Erythroblast (primary cell): ENCODE data around the gene CCNL1.

Experiments
- DNase-seq, 2 experiments: peaks; one replicate each; lab custom pipeline; 2025; lab: John Stamatoyannopoulos, UW
- GATA1 ChIP-seq: IDR thresholded peaks from 2 replicates; pipeline ENCODE4 v1.6.1; 2011; ENCODE audit warnings: low read depth, mild to moderate bottlenecking, control low read depth, low read length, moderate library complexity
- POLR2A ChIP-seq: IDR thresholded peaks from 2 replicates; pipeline ENCODE4 v1.6.1; 2011; ENCODE audit warnings: mild to moderate bottlenecking, low read length

CCNL1 gene

DNA sequence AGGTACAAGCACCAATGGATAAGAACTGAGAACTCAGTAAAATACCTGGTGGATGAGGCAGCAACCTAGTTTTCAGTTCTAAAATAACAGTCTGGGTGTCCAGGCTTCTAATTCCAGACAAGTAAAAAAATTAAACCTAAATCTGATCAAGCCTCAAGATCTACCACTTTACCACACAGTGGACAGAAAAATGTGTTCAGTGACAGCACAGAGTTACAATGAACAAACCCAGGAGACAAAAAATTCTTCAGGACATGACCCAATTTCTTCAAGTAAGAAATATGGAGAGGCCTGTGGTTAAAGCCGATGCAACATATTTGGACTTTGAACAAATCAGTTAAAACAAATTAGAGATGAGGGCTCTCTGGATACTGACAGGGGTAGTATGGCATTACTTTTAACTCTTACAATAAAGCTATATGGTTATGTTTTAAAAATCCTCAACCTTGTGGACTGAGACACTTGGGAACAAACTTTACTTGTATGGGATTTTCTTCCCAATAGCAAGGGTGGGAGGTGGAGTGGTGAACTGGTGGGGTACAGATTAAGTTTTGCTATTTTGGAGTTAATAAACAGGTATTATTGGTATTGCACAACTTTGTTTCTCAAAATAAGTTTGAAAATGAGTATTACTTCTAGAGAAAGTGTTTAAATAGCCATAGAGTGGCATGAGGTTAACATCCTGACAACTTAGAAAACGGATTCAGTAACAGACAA is 14.2 kb downstream of the CCNL1 start:
- TF ChIP-seq GATA1 (no peak), POLR2A (no peak)
- no peak for DNase-seq

DNA sequence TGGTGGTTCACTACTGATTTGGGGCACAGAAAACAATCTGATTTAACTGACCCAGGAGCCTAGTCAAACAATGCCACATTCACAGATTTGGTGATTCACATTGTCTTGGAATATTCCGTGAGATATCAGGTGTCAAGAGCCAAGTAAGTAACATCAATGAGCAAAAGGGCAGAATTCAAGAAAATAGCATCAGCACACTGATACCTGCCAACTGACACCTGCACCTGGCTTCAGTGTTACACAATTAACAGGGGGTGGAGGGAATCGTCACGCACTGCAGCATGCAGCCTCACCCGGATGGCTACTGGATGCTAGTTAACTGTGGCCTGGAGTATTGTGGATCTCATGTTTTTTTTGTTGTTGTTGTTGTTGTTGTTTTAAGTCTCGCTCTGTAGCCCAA is 17.6 kb downstream of the CCNL1 start:
- no peak for DNase-seq
- TF ChIP-seq POLR2A (no peak), GATA1 (no peak)

DNA sequence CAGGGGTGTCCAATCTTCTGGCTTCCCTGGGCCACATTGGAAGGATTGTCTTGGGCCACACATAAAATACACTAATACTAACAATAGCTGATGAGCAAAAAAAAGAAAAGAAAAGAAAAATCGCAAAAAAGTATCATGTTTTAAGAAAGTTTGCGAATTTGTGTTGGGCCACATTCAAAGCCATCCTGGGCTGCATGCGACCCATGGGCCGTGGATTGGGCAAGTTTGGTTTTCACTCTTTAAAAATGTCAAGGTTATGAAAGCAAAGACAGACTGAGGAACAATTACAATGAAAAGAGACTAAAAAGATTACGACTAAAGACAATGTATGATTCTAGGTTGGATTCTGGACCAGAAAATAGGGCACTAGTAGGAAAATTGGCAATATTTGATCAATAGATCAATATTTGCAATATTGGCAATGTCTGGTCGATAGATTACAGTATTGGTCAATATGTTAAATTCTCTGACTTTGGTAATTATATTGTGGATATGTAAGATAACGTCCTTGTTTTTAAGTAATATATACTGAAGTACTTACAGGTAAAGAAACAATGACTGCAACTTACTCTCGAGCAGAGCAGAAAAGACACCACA is 19.9 kb downstream of the CCNL1 start:
- no peak for DNase-seq
- no peak for TF ChIP-seq GATA1
- no peak for TF ChIP-seq POLR2A

DNA sequence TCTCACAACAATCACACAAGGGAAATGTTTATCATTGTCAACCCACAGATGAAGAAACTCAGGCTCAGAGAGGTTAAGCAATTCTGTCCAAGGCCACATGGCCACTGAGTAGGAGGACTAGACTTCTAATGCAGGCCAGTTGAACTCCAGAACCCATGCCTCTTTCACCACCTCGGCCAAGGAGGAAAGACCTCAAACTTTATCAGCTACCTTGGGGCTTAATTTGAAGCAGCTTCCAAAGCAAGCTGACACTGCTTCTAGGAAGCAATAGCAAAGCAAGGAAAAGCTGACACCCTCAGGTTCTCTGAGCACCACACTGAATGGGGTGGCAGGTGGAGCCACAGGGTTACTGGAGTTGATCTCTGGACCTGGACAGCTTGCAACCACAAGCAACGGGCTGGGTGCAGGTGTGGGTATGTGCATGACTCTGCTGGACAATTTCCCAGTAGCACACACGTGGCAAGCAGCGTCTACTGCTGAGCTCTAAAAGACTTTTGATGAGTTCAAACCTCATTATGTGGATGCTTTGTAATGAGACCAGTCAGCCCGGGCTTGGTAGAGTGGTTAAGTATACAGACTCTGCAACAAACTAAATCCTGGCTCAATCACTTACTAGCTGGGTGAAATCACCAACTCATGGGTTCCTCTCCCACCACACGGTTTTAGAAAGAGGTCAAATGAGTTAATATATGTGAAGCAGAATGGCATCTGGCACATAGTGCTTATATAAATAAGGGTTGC is 23.1 kb downstream of the CCNL1 start:
- TF ChIP-seq POLR2A (no peak), GATA1 (no peak)
- no peak for DNase-seq

DNA sequence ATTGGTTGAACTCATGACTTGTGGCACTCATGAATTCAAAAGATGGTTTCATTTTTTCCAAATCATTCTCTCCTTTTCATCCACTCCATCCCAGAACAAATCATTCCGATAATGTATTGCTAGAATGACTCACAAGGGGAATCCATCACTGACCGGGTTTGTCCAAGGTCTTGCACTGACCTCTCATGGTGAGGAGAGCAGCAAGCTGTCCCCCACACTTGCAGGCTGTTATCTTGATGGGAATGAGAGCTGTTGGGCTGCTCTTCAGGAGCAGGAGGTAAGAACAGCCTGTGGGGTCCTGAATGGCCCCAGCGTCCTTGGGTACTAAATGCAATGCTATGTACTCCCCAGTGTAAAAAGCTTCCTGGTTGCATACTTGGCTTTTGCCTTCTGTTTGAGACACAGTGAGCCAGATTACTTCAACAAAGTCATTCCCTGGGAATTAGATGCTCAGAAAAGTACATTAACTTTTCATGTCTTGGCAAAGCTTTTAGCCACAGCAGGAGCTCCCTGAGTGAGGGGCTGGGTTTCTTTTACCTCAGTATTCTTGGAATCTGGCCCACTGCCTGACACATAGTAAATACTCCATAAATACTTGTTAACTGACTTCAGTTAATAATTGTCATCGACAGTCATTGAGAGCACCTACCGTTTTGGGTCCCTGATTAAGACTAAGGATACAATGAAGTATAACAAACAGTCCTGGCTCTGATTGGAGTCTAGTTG is 24.1 kb downstream of the CCNL1 start:
- TF ChIP-seq GATA1 (no peak), POLR2A (no peak)
- no peak for DNase-seq

DNA sequence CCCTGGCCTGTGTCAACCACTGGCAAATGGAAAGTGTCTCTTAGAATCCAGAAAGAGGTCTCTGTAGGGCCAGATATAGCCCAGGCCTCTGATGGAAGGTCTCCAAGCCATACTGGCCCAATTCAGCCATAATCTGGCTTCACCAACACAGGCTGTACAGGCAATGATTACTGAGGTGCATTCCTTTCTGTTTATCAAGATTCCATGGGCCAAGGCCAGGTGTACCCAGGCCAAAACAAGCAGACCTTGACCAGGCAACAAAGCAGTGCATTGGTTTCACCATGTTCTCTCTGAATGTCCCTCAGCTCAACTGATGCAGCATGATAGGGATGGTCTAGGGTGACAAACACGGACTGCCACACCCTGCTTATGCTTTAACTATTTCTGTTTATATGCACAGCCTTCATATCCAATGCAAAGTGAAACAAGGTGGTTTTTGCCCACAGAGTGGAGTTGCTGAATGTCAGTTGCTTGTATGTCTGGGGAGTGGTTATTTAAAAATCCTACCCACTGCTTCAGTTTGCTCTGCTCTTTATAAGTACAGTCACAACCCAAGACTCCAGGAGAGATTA is 25.2 kb downstream of the CCNL1 start:
- no peak for TF ChIP-seq POLR2A
- no peak for DNase-seq

DNA sequence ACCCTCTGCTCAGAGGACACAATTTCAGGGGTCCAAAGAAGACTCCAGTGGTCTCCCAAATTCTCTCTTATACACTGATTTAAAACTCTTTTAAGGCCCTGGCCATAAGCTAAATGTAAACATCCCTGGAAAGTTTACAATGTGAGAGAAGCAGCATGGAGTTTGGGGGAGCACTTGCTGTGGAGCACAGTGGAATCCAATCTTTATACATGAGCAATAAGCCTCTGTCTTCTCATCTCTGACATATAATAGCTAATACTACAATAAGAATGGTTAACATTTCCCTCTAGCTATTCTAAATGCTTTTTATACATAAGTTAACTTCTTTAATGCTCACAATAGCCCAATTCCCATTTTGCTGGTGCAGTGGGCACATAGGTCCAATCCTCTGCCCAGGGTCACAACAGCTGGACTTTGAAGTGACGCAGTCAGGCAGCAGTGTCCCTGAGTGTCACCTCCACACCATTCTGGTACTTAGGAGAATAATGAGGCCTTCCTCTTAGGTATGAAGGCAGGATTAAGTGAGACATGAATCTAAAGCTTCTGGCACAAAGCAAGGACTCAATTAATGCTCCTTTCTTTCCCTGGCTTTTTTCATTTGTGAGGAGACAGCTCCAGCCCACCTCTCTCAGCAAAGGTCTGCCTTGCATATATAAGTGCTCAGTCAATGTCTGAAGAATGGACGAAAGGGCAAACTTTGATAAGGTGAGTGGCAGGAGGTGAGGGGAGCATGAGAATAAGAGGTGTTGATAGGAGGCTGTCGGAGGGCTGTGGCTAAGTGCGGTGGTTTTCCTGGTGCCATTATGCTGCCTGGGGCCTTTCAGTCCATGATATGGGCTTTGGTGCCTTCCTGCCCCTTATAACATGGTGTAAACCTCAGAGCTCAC is 26.3 kb downstream of the CCNL1 start:
- TF ChIP-seq GATA1 (no peak), POLR2A (no peak)
- no peak for DNase-seq

DNA sequence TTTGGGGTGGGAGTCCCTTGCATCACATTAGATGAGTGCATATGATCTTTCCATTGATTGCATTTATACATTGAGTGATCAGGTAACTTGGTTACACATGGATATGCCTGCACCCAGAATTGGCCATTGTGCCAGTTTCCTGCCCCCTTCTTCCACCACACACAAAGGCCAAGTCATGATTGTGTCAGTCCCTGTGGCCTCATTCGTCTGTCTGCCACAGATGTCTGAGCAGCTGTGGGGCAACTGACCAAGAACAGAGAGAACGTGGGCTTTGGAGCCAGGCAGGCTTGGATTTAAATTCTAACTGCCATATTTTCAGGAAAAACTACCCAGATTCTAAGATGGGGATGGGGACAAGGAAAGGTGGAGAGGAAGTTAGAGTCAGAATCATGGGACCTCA is 27.0 kb downstream of the CCNL1 start:
- no peak for TF ChIP-seq GATA1
- TF ChIP-seq POLR2A: no peak
- DNase-seq: no peak

DNA sequence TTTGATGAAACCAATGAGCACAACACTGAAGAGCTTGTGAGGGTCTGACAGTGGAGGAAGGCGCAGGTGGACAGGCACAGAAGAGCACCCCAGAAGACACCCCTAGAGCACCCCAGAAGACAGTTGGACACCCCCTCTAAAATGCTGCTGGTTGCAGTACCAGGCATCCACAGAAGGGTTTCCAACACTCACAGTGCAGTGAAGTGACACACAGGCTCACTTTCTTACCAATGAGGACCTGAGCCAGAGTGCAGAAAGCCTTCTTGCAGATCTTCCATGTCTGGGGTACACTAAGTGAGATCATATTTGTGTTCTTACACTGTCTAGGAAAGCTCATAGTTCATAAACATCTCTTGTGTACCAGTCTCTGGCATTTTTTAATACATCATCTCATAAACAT is 27.6 kb downstream of the CCNL1 start:
- TF ChIP-seq GATA1: no peak
- TF ChIP-seq POLR2A: no peak
- DNase-seq: no peak

DNA sequence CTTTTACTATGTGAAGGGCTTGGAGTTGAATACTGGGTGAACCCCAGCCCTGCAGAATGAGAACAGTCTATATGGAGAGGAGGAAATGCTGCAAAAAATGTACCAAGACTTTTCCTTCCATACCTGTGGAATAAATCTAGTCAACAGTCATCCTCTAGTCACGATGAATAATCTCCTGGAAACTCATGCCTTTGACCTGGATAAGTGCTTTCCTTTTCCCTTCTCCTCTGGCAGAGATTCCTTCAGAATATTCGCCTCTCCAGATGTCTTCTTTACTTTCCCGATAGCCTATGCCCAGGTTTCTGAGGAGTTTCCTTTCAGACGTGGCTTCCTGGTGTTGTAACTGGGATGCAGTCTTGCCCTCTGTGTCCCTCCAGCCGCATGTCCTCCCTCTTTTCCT is 28.1 kb downstream of the CCNL1 start:
- DNase-seq: no peak
- TF ChIP-seq POLR2A (no peak), GATA1 (no peak)

DNA sequence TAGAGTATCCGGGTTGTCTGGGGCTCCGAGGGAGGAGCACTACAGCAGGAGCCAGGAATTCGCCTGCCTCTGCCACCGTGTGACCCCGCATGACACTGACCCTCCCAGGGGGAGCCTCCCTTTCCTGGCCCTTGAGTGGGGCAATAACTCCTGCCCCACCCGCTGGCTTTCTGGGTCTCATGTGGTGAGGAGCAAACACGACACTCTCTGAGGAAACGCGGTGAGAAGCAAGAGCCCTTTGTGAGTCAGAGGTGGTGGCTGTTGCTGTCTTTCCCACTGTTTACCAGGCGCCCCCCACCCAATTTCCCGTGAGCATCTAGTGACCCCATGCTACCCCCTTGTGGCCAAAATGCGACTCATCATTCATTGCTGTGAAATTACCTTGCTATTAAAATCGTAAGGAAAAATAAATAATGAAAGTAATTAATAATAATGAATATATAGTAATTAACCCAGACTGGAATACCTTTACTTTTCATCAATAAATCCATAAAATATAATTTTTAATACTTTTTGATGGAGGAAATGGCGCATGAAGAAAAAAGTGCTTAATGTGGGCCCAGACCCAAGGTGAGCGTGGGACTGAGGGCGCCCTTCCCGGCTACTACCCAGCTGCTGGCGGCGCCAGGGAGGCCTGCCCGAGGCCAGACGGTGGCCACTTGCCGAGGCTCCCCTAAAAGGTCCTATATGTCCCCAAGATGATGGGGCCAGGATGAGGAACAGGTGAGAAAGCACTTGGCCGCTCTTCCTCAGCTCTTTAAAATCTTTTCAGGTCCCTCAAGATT is 29.3 kb downstream of the CCNL1 start:
- TF ChIP-seq POLR2A (no peak), GATA1 (no peak)
- peak; percentile 36 to 53 for DNase-seq
